Transverse colon (tissue), 4 donors: ENCODE data around the gene SLIT1.

ENCODE experiments used
- CTCF ChIP-seq, 5 experiments: fragments of 200-600 bp in 3 of 5; fragments of 450-650 bp in 2 of 5; sonication (generic) in 3 of 5; IDR thresholded peaks; 1 replicate in 2 of 5; 2 replicates in 3 of 5; pipeline ENCODE4 v1.5.1; 2016 to 2017; ENCODE audit warnings: antibody characterized with exemption in 5 of 5, inconsistent platforms in 3 of 5, mild to moderate bottlenecking in 2 of 5, moderate library complexity in 1 of 5
- EP300 ChIP-seq: sonication (generic); formaldehyde crosslinking; IDR thresholded peaks from one replicate; pipeline ENCODE4 v1.6.1; 2017; ENCODE audit warnings: antibody characterized with exemption, low read depth
- POLR2A ChIP-seq: fragments of 450-650 bp; IDR thresholded peaks from one replicate; pipeline ENCODE4 v1.6.1; 2016; ENCODE audit warnings: antibody characterized with exemption, mild to moderate bottlenecking, moderate library complexity
- POLR2AphosphoS5 ChIP-seq, 3 donors: sonication (generic); formaldehyde crosslinking; IDR thresholded peaks; one replicate each; pipeline ENCODE4 v1.6.1; 2016; ENCODE audit warnings: antibody characterized with exemption in 3 of 3

GRCh38 chr10:97135464-97135863, 50.3 kb downstream of the SLIT1 start:
- TF ChIP-seq CTCF (IDR thresholded peaks at IDR 0.05) = no peak
- TF ChIP-seq POLR2A = no peak
- no peak for TF ChIP-seq POLR2AphosphoS5 (IDR thresholded peaks at IDR 0.05)
- TF ChIP-seq EP300 = no peak
